K562 (cell line): ENCODE data around the gene OPCML. TPM values are rescaled to one million over a fixed set of nuclear protein-coding genes. Genes with fewer than 3 reads are reported as not detected.

Source experiments
- ATAC-seq: fragments of 200-7000 bp; cut with Tn5 transposase; 3 replicates; pipeline ENCODE4 v1.9.1; 2020; ENCODE audit warnings: moderate library complexity
- BruUV-seq: library from RNA; stranded (reverse); fragments of 400-500 nt; replicated peaks from 2 replicates; lab custom pipeline; 2021; lab: Mats Ljungman, UMichigan
- CTCF ChIA-PET: fragments of 300-600 bp; formaldehyde crosslinking; extraction: SDS; loops from one replicate; lab custom pipeline; 2021; ENCODE audit warnings: low intra/inter-chr PET ratio; lab: Yijun Ruan, JAX
- POLR2A ChIA-PET: fragments of 300-600, 350-650 bp; sonication (Branson Sonifier 250); formaldehyde crosslinking; extraction: SDS; loops from one replicate; lab custom pipeline; 2021; ENCODE audit warnings: antibody characterized with exemption, inconsistent platforms; lab: Yijun Ruan, JAX
- DNase-seq, 4 experiments: peaks; one replicate each; pipeline versions ENCODE4 v3.0.0 to v3.0.0-alpha.2; 2011 to 2018; ENCODE audit warnings: low spot score in 3 of 4, mixed read lengths in 3 of 4; ENCODE audit errors: extremely low read depth in 1 of 4
- FAIRE-seq: peaks from 2 replicates; lab custom pipeline; 2011; peaks lifted over from hg19 to GRCh38; lab: Jason Lieb, UNC
- H2AFZ ChIP-seq: 2 replicates; pipeline ENCODE4 v1.6.0; 2011; ENCODE audit warnings: low read depth, low read length, control low read depth, inconsistent platforms
- H3K27ac ChIP-seq: fragments of 200-600 bp; 3 replicates; pipeline ENCODE4 v1.8.0; 2011; ENCODE audit warnings: low read depth, mild to moderate bottlenecking, control low read depth, inconsistent platforms, low read length, moderate library complexity, mixed read lengths; ENCODE audit errors: extremely low read depth
- H3K27me3 ChIP-seq, 2 experiments: fragments of 300-600 bp in 1 of 2; 2 replicates in 1 of 2; 3 replicates in 1 of 2; pipeline versions ENCODE4 v1.6.0 to v1.8.0; 2011; ENCODE audit warnings: inconsistent platforms in 2 of 2, low read length in 2 of 2, mild to moderate bottlenecking in 1 of 2, mixed read lengths in 1 of 2, moderate library complexity in 1 of 2; ENCODE audit not compliant: control insufficient read depth in 2 of 2, insufficient read depth in 2 of 2
- H3K36me3 ChIP-seq: fragments of 300-600 bp; 3 replicates; pipeline ENCODE4 v1.8.0; 2011; ENCODE audit warnings: mild to moderate bottlenecking, low read length, inconsistent platforms; ENCODE audit not compliant: control insufficient read depth, insufficient read depth
- H3K4me1 ChIP-seq, 2 experiments: fragments of 200-600 bp in 1 of 2; replicated peaks in 1 of 2; 2 replicates in 1 of 2; 3 replicates in 1 of 2; pipeline versions ENCODE4 v1.5.1 to v1.8.0; 2011; ENCODE audit warnings: inconsistent platforms in 2 of 2, low read length in 2 of 2, mild to moderate bottlenecking in 1 of 2, mixed read lengths in 1 of 2, moderate library complexity in 1 of 2; ENCODE audit not compliant: control insufficient read depth in 2 of 2, insufficient read depth in 2 of 2
- H3K4me2 ChIP-seq: 2 replicates; pipeline ENCODE4 v1.6.1; 2011; ENCODE audit warnings: low read length, control low read depth, inconsistent platforms, mixed read lengths; ENCODE audit not compliant: insufficient read depth
- H3K4me3 ChIP-seq: fragments of 200-600 bp; sonication (generic), shearing (Covaris generic); 2 replicates; pipeline ENCODE4 v1.5.1; 2016; ENCODE audit warnings: control low read depth, inconsistent platforms
- H3K79me2 ChIP-seq: fragments of 200-600 bp; 3 replicates; pipeline ENCODE4 v1.8.0; 2011; ENCODE audit warnings: low read length, inconsistent platforms; ENCODE audit not compliant: control insufficient read depth, insufficient read depth
- H3K9ac ChIP-seq, 2 experiments: 2 replicates each; pipeline versions ENCODE4 v1.6.0 to v1.6.1; 2011; ENCODE audit warnings: low read depth in 2 of 2, low read length in 2 of 2, control low read depth in 1 of 2, inconsistent platforms in 1 of 2, mild to moderate bottlenecking in 1 of 2, mixed read lengths in 1 of 2; ENCODE audit not compliant: insufficient read depth in 1 of 2
- H3K9me1 ChIP-seq: one replicate; pipeline ENCODE4 v1.6.0; 2011; ENCODE audit warnings: inconsistent platforms, mild to moderate bottlenecking, low read length, moderate library complexity; ENCODE audit not compliant: control insufficient read depth, insufficient read depth
- H3K9me3 ChIP-seq: replicated peaks from 2 replicates; pipeline ENCODE4 v1.5.1; 2011; ENCODE audit warnings: low read depth, low read length, inconsistent platforms; ENCODE audit not compliant: control insufficient read depth, insufficient read depth
- H4K20me1 ChIP-seq: replicated peaks from 2 replicates; pipeline ENCODE4 v1.6.1; 2011; ENCODE audit warnings: low read length, inconsistent platforms, mixed read lengths; ENCODE audit not compliant: control insufficient read depth, insufficient read depth
- CBFB ChIP-seq: sonication (generic); formaldehyde crosslinking; IDR thresholded peaks from 2 replicates; pipeline ENCODE4 v1.4.0; 2020; ENCODE audit warnings: mild to moderate bottlenecking, missing genetic modification reagents
- CBX5 ChIP-seq: IDR thresholded peaks from 2 replicates; pipeline ENCODE4 v1.6.1; 2014; ENCODE audit warnings: low read depth, borderline replicate concordance
- ELF1 ChIP-seq: fragments of 200-800 bp; sonication (Bioruptor generic); IDR thresholded peaks from 2 replicates; pipeline ENCODE4 v1.6.1; 2016; ENCODE audit warnings: missing genetic modification characterization, missing compliant biosample characterization
- EWSR1 ChIP-seq: fragments of 450-650 bp; IDR thresholded peaks from 2 replicates; pipeline ENCODE4 v1.6.1; 2018; ENCODE audit warnings: borderline replicate concordance, mild to moderate bottlenecking, low read depth, moderate library complexity; ENCODE audit not compliant: partially characterized antibody
- IFI16 ChIP-seq: fragments of 250-450 bp; sonication (Bioruptor Pico); IDR thresholded peaks from 2 replicates; pipeline ENCODE4 v2.1.2; 2022; ENCODE audit warnings: mild to moderate bottlenecking, inconsistent platforms
- KLF10 ChIP-seq: fragments of 250-450 bp; sonication (Bioruptor Pico); IDR thresholded peaks from 2 replicates; pipeline ENCODE4 v1.6.1; 2021; ENCODE audit warnings: matching md5 sums
- MAFK ChIP-seq: IDR thresholded peaks from 2 replicates; pipeline ENCODE4 v1.6.1; 2011; ENCODE audit warnings: low read length, improper control_type of control experiment
- NFIX ChIP-seq: fragments of 250-450 bp; sonication (Bioruptor Pico); IDR thresholded peaks from 2 replicates; pipeline ENCODE4 v1.4.0; 2020; ENCODE audit warnings: low read depth, mild to moderate bottlenecking, moderate library complexity
- PHTF2 ChIP-seq: fragments of 250-450 bp; sonication (Bioruptor Pico); IDR thresholded peaks from 2 replicates; pipeline ENCODE4 v1.5.0; 2021; ENCODE audit warnings: mild to moderate bottlenecking
- TRIM24 ChIP-seq, 2 experiments: fragments of 450-650 bp; IDR thresholded peaks; 2 replicates each; pipeline ENCODE4 v1.6.1; 2016
- ZBTB1 ChIP-seq: sonication (generic); formaldehyde crosslinking; IDR thresholded peaks from 2 replicates; pipeline ENCODE4 v1.8.1; 2023; ENCODE audit warnings: missing genetic modification reagents, low read depth, mild to moderate bottlenecking, borderline replicate concordance
- ZNF12 ChIP-seq: sonication (generic); formaldehyde crosslinking; IDR thresholded peaks from 2 replicates; pipeline ENCODE4 v1.4.0; 2020; ENCODE audit warnings: mild to moderate bottlenecking, missing genetic modification reagents
- ZNF124 ChIP-seq: sonication (generic); formaldehyde crosslinking; IDR thresholded peaks from 2 replicates; pipeline ENCODE4 v1.8.1; 2022; ENCODE audit warnings: missing genetic modification reagents
- ZNF24 ChIP-seq: fragments of 450-650 bp; IDR thresholded peaks from 2 replicates; pipeline ENCODE4 v1.6.1; 2016
- ZNF436 ChIP-seq: fragments of 250-450, 450-650 bp; sonication (Bioruptor Pico); formaldehyde crosslinking; IDR thresholded peaks from 2 replicates; pipeline ENCODE4 v1.7.0; 2020; ENCODE audit warnings: mild to moderate bottlenecking
- ZNF57 ChIP-seq: fragments of 450-650 bp; formaldehyde crosslinking; IDR thresholded peaks from 2 replicates; pipeline ENCODE4 v1.4.0; 2020; ENCODE audit warnings: mild to moderate bottlenecking, moderate library complexity
- WGBS: fragments of 100-300 bp; shearing (Covaris generic); methylation state at CpG from one replicate; pipeline ENCODE4 v1.1.6; 2016; ENCODE audit warnings: low coverage, mixed read lengths; ENCODE audit not compliant: insufficient coverage; ENCODE audit errors: missing lambda C conversion rate; 5-methylcytosine and 5-hydroxymethylcytosine counted together
- in situ Hi-C: fragments of 300-500 bp; cut with MboI; formaldehyde crosslinking; loops from 4 replicates; pipeline ENCODE4 v1.15.0; 2018; ENCODE audit warnings: inconsistent platforms, mixed read lengths
- intact Hi-C: fragments of 100-400 bp; cut with micrococcal nuclease; formaldehyde crosslinking; loops from 2 replicates; pipeline ENCODE4 v1.14.2; 2022
- polyA plus RNA-seq, 8 experiments: library from polyadenylated mRNA; depleted of rRNA in 4 of 8; stranded (reverse) in 5 of 8; unstranded in 3 of 8; fragments of >200 nt; fragmentation: Nextera tagmentation in 2 of 8; fragmentation: Illumina TruSeq in 1 of 8; extraction: Ambion mirVana in 2 of 8; extraction: Trizol in 1 of 8; gene quantifications; 2 replicates each; pipeline versions ENCODE4 v1.2.1 to v1.2.3, GENCODE V29; 2011 to 2014; ENCODE audit warnings: inconsistent platforms in 1 of 8, missing spikeins in 1 of 8
- total RNA-seq, 7 experiments: library from RNA; depleted of rRNA in 6 of 7; stranded (reverse); fragments of >200 nt in 6 of 7; fragmentation: Illumina TruSeq in 2 of 7; extraction: Trizol in 2 of 7; gene quantifications; 2 replicates each; pipeline versions ENCODE4 v1.2.1 to v1.2.3, GENCODE V29; 2011 to 2021; ENCODE audit warnings: low replicate concordance in 1 of 7
- TF ChIP-seq, protein P1 (sequence below): sonication (generic); IDR thresholded peaks from 2 replicates; pipeline ENCODE4 v1.6.1; 2016
- TF ChIP-seq, protein P2 (sequence below): fragments of 250-450 bp; sonication (Bioruptor Pico); IDR thresholded peaks from 2 replicates; pipeline ENCODE4 v1.8.0; 2022; ENCODE audit warnings: moderate library complexity, mild to moderate bottlenecking, inconsistent platforms
- TF ChIP-seq, protein P3 (sequence below): fragments of 250-450 bp; sonication (Bioruptor Pico); IDR thresholded peaks from 2 replicates; pipeline ENCODE4 v1.4.0; 2020; ENCODE audit warnings: mild to moderate bottlenecking, moderate library complexity
- TF ChIP-seq, protein P4 (sequence below): fragments of 450-650 bp; IDR thresholded peaks from 2 replicates; pipeline ENCODE4 v1.6.1; 2016; ENCODE audit warnings: antibody characterized with exemption

OPCML gene
- total and polyA plus RNA-seq, 9 of the 15 experiments (the other 6 are each of a cell fraction or from before 2014, with no cell fraction given), result not detected

GRCh38 chr11:132402071-132402684, 1130.1 kb downstream of the OPCML start:
- in situ Hi-C loops (no loop called here), intact Hi-C loops (no loop called here)
- CTCF ChIA-PET, result no interaction called here
- Histone ChIP-seq H4K20me1 (no peaks in the 10 kb centered on the region), H3K79me2 (no peaks in the 10 kb centered on the region), H3K4me2 (no peak overlapping the region), H3K4me1 (no peaks in the 10 kb centered on the region), H3K27ac (no peak overlapping the region), H3K9me3 (no peaks in the 10 kb centered on the region), H2AFZ (no peak overlapping the region), H3K27me3 (no peaks in the 10 kb centered on the region), H3K4me3 (no peak overlapping the region), H3K36me3 (no peaks in the 10 kb centered on the region), H3K9ac (no peak overlapping the region), H3K9me1 (no peaks in the 10 kb centered on the region)
- ATAC-seq, result no peak
- DNase-seq, result peak in 1 of 4 experiments; percentile 1
- FAIRE-seq, result no peak
- TF ChIP-seq CBFB (CRISPR knock-in tag) (no peak), ZNF436 (no peak), IFI16 (CRISPR knock-in tag) (no peak), TRIM24 (IDR thresholded peaks at IDR 0.05) (no peak), ZNF12 (no peak), EWSR1 (no peak), MAFK (no peak), KLF10 (CRISPR knock-in tag) (no peak), ZNF57 (CRISPR knock-in tag) (no peak), PHTF2 (CRISPR knock-in tag) (no peak), ZNF24 (no peak), ELF1 (no peak), CBX5 (no peak), ZNF124 (CRISPR knock-in tag) (no peak), ZBTB1 (no peak), NFIX (no peak)
- TF ChIP-seq, protein P1, sequence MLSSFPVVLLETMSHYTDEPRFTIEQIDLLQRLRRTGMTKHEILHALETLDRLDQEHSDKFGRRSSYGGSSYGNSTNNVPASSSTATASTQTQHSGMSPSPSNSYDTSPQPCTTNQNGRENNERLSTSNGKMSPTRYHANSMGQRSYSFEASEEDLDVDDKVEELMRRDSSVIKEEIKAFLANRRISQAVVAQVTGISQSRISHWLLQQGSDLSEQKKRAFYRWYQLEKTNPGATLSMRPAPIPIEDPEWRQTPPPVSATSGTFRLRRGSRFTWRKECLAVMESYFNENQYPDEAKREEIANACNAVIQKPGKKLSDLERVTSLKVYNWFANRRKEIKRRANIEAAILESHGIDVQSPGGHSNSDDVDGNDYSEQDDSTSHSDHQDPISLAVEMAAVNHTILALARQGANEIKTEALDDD, result no peak
- TF ChIP-seq, protein P2, sequence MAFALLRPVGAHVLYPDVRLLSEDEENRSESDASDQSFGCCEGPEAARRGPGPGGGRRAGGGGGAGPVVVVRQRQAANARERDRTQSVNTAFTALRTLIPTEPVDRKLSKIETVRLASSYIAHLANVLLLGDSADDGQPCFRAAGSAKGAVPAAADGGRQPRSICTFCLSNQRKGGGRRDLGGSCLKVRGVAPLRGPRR, result no peak
- TF ChIP-seq, protein P3, sequence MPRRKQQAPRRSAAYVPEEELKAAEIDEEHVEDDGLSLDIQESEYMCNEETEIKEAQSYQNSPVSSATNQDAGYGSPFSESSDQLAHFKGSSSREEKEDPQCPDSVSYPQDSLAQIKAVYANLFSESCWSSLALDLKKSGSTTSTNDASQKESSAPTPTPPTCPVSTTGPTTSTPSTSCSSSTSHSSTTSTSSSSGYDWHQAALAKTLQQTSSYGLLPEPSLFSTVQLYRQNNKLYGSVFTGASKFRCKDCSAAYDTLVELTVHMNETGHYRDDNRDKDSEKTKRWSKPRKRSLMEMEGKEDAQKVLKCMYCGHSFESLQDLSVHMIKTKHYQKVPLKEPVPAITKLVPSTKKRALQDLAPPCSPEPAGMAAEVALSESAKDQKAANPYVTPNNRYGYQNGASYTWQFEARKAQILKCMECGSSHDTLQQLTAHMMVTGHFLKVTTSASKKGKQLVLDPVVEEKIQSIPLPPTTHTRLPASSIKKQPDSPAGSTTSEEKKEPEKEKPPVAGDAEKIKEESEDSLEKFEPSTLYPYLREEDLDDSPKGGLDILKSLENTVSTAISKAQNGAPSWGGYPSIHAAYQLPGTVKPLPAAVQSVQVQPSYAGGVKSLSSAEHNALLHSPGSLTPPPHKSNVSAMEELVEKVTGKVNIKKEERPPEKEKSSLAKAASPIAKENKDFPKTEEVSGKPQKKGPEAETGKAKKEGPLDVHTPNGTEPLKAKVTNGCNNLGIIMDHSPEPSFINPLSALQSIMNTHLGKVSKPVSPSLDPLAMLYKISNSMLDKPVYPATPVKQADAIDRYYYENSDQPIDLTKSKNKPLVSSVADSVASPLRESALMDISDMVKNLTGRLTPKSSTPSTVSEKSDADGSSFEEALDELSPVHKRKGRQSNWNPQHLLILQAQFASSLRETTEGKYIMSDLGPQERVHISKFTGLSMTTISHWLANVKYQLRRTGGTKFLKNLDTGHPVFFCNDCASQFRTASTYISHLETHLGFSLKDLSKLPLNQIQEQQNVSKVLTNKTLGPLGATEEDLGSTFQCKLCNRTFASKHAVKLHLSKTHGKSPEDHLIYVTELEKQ, result no peak
- TF ChIP-seq, protein P4, sequence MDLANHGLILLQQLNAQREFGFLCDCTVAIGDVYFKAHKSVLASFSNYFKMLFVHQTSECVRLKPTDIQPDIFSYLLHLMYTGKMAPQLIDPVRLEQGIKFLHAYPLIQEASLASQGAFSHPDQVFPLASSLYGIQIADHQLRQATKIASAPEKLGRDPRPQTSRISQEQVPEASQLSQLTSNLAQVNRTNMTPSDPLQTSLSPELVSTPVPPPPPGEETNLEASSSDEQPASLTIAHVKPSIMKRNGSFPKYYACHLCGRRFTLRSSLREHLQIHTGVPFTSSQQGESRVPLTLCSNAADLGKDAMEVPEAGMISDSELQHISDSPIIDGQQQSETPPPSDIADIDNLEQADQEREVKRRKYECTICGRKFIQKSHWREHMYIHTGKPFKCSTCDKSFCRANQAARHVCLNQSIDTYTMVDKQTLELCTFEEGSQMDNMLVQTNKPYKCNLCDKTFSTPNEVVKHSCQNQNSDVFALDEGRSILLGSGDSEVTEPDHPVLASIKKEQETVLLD, result no peak
- BruUV-seq, result no TSS peak
- POLR2A ChIA-PET, result no interaction called here
- 1% methylated on average over 8 of the region's 8 CpGs for WGBS
